HG03175 (cell line): Measurements from ENCODE around the gene LMO3.

Source experiments
- ATAC-seq: cut with Tn5 transposase; IDR thresholded peaks from one replicate; pipeline ENCODE4 v1.9.1; 2021; ENCODE audit warnings: mild to moderate bottlenecking, moderate library complexity; ENCODE audit not compliant: unreplicated experiment

Gene LMO3

GRCh38 chr12:16606117-16606200 is at the start of gene LMO3:
Gene LMO3, minus strand, starts transcription at chr12:16606162. Its CDS starts 5,302 bp downstream, at chr12:16600860.
- ATAC-seq = no peak

- ATAC-seq = peak; percentile 93
These were observed 30.6 kb upstream of the LMO3 start for GRCh38 chr12:16636435-16637055.

- no peak for ATAC-seq
These were observed 28.8 kb upstream of the LMO3 start for GRCh38 chr12:16634786-16635185.

- no peak for ATAC-seq
These were observed 21.0 kb upstream of the LMO3 start for GRCh38 chr12:16626991-16627390.

- ATAC-seq = no peak
These were observed 16.4 kb upstream of the LMO3 start for GRCh38 chr12:16622338-16622737.

GRCh38 chr12:16619537-16619936 is 13.6 kb upstream of the LMO3 start:
- ATAC-seq = no peak

GRCh38 chr12:16618256-16618655 is 12.3 kb upstream of the LMO3 start:
- no peak for ATAC-seq

GRCh38 chr12:16613199-16613598 is 7.2 kb upstream of the LMO3 start:
- no peak for ATAC-seq

GRCh38 chr12:16612647-16613046 is 6.7 kb upstream of the LMO3 start:
- no peak for ATAC-seq

- ATAC-seq = peak; percentile 42
These were observed 5.2 kb upstream of the LMO3 start for GRCh38 chr12:16611146-16611545.

- no peak for ATAC-seq
These were observed 4.8 kb upstream of the LMO3 start for GRCh38 chr12:16610743-16611142.

- no peak for ATAC-seq
These were observed 4.1 kb upstream of the LMO3 start for GRCh38 chr12:16610001-16610585.

- ATAC-seq = no peak
These were observed 3.1 kb upstream of the LMO3 start for GRCh38 chr12:16608946-16609539.

- ATAC-seq = no peak
These were observed 2.2 kb upstream of the LMO3 start for GRCh38 chr12:16607906-16608775.

- no peak for ATAC-seq
These were observed 1.0 kb upstream of the LMO3 start for GRCh38 chr12:16606991-16607390.

GRCh38 chr12:16606201-16606849 is 363 bp upstream of the LMO3 start:
- ATAC-seq = peak; percentile 39

- ATAC-seq = peak; percentile 28
These were observed 283 bp downstream of the LMO3 start for GRCh38 chr12:16605642-16606116.

- no peak for ATAC-seq
These were observed 1.2 kb downstream of the LMO3 start for GRCh38 chr12:16604596-16605252.

GRCh38 chr12:16603916-16604575 is 1.9 kb downstream of the LMO3 start:
- ATAC-seq = no peak

GRCh38 chr12:16603260-16603915 is 2.6 kb downstream of the LMO3 start:
- ATAC-seq = no peak
